HL-60 (cell line): ENCODE data around the gene PKP4.

Experiments used
- GABPA ChIP-seq: IDR thresholded peaks from 2 replicates; pipeline ENCODE4 v1.6.1; 2012; ENCODE audit warnings: low read depth
- POLR2AphosphoS5 ChIP-seq: IDR thresholded peaks from 2 replicates; pipeline ENCODE4 v1.6.1; 2012; ENCODE audit warnings: low read depth
- TF ChIP-seq, protein P1 (sequence below): IDR thresholded peaks from one replicate; pipeline ENCODE4 v1.5.1; 2011; ENCODE audit warnings: low read length, control low read depth, inconsistent platforms; ENCODE audit not compliant: insufficient read depth

DNA sequence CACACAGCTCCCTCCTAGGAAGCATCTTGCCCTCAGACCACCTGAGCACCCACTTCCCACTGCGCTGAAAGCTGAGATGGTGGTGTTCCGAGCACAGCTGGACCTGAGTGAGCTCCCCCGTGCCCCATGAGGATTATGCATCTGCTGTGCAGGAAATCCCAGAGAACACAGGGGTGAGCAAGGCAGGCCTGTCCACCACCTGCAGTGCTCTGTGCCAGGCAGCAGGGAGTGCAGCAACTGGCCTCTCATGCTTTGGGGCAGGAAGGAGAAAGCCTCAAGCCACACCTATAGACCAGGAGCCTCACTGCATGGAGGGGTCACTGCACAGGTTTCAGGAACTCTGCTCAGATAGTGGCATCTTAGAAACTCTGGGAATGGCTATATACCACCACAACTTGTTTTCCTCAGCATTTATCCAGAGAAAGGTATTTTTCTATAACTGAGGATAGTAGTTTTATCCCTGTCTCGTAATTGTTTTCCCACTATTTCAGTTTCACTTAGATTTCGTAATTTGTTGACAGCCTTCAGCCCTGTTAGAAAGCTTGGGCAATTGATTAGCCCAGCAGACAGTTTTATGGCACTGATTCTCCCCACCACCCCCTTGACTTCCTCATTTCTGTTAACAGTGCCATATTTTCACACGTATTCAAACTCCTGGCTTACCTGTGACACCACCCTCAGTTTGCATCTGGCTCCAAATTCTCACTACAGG is 194.1 kb downstream of the PKP4 start:
- no peak for TF ChIP-seq GABPA
- TF ChIP-seq, protein P1, sequence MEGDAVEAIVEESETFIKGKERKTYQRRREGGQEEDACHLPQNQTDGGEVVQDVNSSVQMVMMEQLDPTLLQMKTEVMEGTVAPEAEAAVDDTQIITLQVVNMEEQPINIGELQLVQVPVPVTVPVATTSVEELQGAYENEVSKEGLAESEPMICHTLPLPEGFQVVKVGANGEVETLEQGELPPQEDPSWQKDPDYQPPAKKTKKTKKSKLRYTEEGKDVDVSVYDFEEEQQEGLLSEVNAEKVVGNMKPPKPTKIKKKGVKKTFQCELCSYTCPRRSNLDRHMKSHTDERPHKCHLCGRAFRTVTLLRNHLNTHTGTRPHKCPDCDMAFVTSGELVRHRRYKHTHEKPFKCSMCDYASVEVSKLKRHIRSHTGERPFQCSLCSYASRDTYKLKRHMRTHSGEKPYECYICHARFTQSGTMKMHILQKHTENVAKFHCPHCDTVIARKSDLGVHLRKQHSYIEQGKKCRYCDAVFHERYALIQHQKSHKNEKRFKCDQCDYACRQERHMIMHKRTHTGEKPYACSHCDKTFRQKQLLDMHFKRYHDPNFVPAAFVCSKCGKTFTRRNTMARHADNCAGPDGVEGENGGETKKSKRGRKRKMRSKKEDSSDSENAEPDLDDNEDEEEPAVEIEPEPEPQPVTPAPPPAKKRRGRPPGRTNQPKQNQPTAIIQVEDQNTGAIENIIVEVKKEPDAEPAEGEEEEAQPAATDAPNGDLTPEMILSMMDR, result no peak
- TF ChIP-seq POLR2AphosphoS5, result no peak
